IMR-90 (cell line): Measurements from ENCODE around the gene DIP2C. TPM values are rescaled to one million over a fixed set of nuclear protein-coding genes. Genes with fewer than 3 reads are reported as not detected.

Experiments
- ATAC-seq: fragments of 200-7000 bp; cut with Tn5 transposase; 2 replicates; pipeline ENCODE4 v1.9.1; 2020; ENCODE audit warnings: low read depth, mild to moderate bottlenecking, moderate library complexity
- BruUV-seq: library from RNA; stranded (reverse); fragments of 400-500 nt; replicated peaks from 2 replicates; lab custom pipeline; 2021; lab: Mats Ljungman, UMichigan
- CTCF ChIA-PET: fragments of 300-600 bp; formaldehyde crosslinking; extraction: SDS; loops from one replicate; lab custom pipeline; 2021; ENCODE audit warnings: antibody characterized with exemption; lab: Yijun Ruan, JAX
- POLR2A ChIA-PET: fragments of 300-600 bp; sonication (Branson Sonifier 250); formaldehyde crosslinking; loops from one replicate; lab custom pipeline; 2022; ENCODE audit warnings: antibody characterized with exemption; ENCODE audit not compliant: unreplicated experiment; lab: Charles Lee
- DNase-seq: peaks from one replicate; pipeline ENCODE4 v3.0.0; 2013
- H2AFZ ChIP-seq: replicated peaks from 2 replicates; pipeline ENCODE3; 2013; ENCODE audit warnings: low read length, mild to moderate bottlenecking; ENCODE audit not compliant: poor library complexity
- H2AK5ac ChIP-seq: 2 replicates; pipeline ENCODE4 v1.6.1; 2013; ENCODE audit warnings: low read depth, low read length, inconsistent platforms
- H2AK9ac ChIP-seq: replicated peaks from 2 replicates; pipeline ENCODE3; 2013; ENCODE audit warnings: mild to moderate bottlenecking, low read depth, low read length, moderate library complexity; ENCODE audit not compliant: poor library complexity
- H2BK120ac ChIP-seq: 2 replicates; pipeline ENCODE4 v1.6.1; 2013; ENCODE audit warnings: low read depth, low read length, inconsistent platforms
- H2BK15ac ChIP-seq: 3 replicates; pipeline ENCODE4 v1.6.1; 2013; ENCODE audit warnings: low read depth, low read length, inconsistent platforms
- H2BK20ac ChIP-seq: 2 replicates; pipeline ENCODE4 v1.6.1; 2013; ENCODE audit warnings: low read depth, mild to moderate bottlenecking, inconsistent platforms, low read length, moderate library complexity
- H2BK5ac ChIP-seq: 2 replicates; pipeline ENCODE4 v1.6.1; 2013; ENCODE audit warnings: mild to moderate bottlenecking, low read depth, low read length, inconsistent platforms; ENCODE audit not compliant: poor library complexity, severe bottlenecking
- H3K14ac ChIP-seq: replicated peaks from 2 replicates; pipeline ENCODE4 v1.6.1; 2013; ENCODE audit warnings: low read depth, low read length, inconsistent platforms
- H3K18ac ChIP-seq: 2 replicates; pipeline ENCODE4 v1.6.1; 2013; ENCODE audit warnings: low read depth, low read length, control low read depth
- H3K23ac ChIP-seq: 2 replicates; pipeline ENCODE4 v1.6.1; 2013; ENCODE audit warnings: low read depth, low read length, inconsistent platforms
- H3K27ac ChIP-seq: 2 replicates; pipeline ENCODE4 v1.5.1; 2013; ENCODE audit warnings: mild to moderate bottlenecking, control low read depth, low read length; ENCODE audit not compliant: insufficient read depth
- H3K27me3 ChIP-seq: 2 replicates; pipeline ENCODE4 v1.6.1; 2013; ENCODE audit warnings: low read length; ENCODE audit not compliant: control insufficient read depth, insufficient read depth
- H3K36me3 ChIP-seq: 2 replicates; pipeline ENCODE4 v1.6.1; 2013; ENCODE audit warnings: low read length, mixed read lengths; ENCODE audit not compliant: control insufficient read depth, insufficient read depth
- H3K4ac ChIP-seq: 2 replicates; pipeline ENCODE4 v1.6.1; 2013; ENCODE audit warnings: low read depth, low read length, inconsistent platforms
- H3K4me1 ChIP-seq: 2 replicates; pipeline ENCODE4 v1.6.1; 2013; ENCODE audit warnings: low read length, mixed read lengths; ENCODE audit not compliant: control insufficient read depth, insufficient read depth
- H3K4me2 ChIP-seq: 2 replicates; pipeline ENCODE4 v1.6.1; 2013; ENCODE audit warnings: low read depth, mild to moderate bottlenecking, control low read depth, low read length, moderate library complexity
- H3K4me3 ChIP-seq: 2 replicates; pipeline ENCODE4 v1.5.1; 2013; ENCODE audit warnings: low read depth, mild to moderate bottlenecking, control low read depth, low read length, moderate library complexity; ENCODE audit not compliant: insufficient read depth
- H3K56ac ChIP-seq: 2 replicates; pipeline ENCODE4 v1.6.1; 2013; ENCODE audit warnings: low read length, inconsistent platforms; ENCODE audit not compliant: insufficient read depth; ENCODE audit errors: extremely low read depth
- H3K79me1 ChIP-seq, 2 experiments: 2 replicates each; pipeline ENCODE4 v1.6.1; 2013; ENCODE audit warnings: low read length in 2 of 2, inconsistent platforms in 1 of 2, low read depth in 1 of 2
- H3K9ac ChIP-seq: 2 replicates; pipeline ENCODE4 v1.6.1; 2013; ENCODE audit warnings: low read depth, low read length, control low read depth
- H3K9me1 ChIP-seq: 2 replicates; pipeline ENCODE4 v1.6.1; 2013; ENCODE audit warnings: low read length, inconsistent platforms; ENCODE audit not compliant: insufficient read depth
- H3K9me3 ChIP-seq: 2 replicates; pipeline ENCODE4 v1.6.1; 2013; ENCODE audit warnings: low read length; ENCODE audit not compliant: control insufficient read depth, insufficient read depth
- H4K20me1 ChIP-seq: 2 replicates; pipeline ENCODE4 v1.6.1; 2013; ENCODE audit warnings: low read length, inconsistent platforms; ENCODE audit not compliant: insufficient read depth
- H4K5ac ChIP-seq: 2 replicates; pipeline ENCODE4 v1.6.1; 2013; ENCODE audit warnings: mild to moderate bottlenecking, low read depth, low read length, control low read depth
- H4K8ac ChIP-seq, 2 experiments: 2 replicates each; pipeline ENCODE4 v1.6.1; 2013; ENCODE audit warnings: low read depth in 2 of 2, low read length in 2 of 2, control low read depth in 1 of 2, inconsistent platforms in 1 of 2
- H4K91ac ChIP-seq: 2 replicates; pipeline ENCODE4 v1.6.1; 2013; ENCODE audit warnings: low read depth, low read length, inconsistent platforms; ENCODE audit not compliant: insufficient read depth
- BHLHE40 ChIP-seq: fragments of 150-350 bp; IDR thresholded peaks from 2 replicates; pipeline ENCODE4 v1.6.1; 2016; ENCODE audit warnings: mild to moderate bottlenecking, low read depth, low read length
- CEBPB ChIP-seq: IDR thresholded peaks from 2 replicates; pipeline ENCODE4 v1.6.1; 2012; ENCODE audit warnings: low read depth, low read length, improper control_type of control experiment
- CHD1 ChIP-seq: IDR thresholded peaks from 2 replicates; pipeline ENCODE4 v1.6.1; 2012; ENCODE audit warnings: low read depth, low read length, improper control_type of control experiment
- FOS ChIP-seq: fragments of 150-350 bp; IDR thresholded peaks from 2 replicates; pipeline ENCODE4 v1.6.1; 2016; ENCODE audit warnings: low read depth, low read length
- MAFK ChIP-seq: IDR thresholded peaks from 2 replicates; pipeline ENCODE4 v1.6.1; 2012; ENCODE audit warnings: low read depth, low read length, improper control_type of control experiment
- MAZ ChIP-seq: IDR thresholded peaks from 2 replicates; pipeline ENCODE4 v1.6.1; 2012; ENCODE audit warnings: low read depth, mild to moderate bottlenecking, low read length, improper control_type of control experiment, moderate library complexity, borderline replicate concordance
- MXI1 ChIP-seq: IDR thresholded peaks from 2 replicates; pipeline ENCODE4 v1.6.1; 2012; ENCODE audit warnings: low read depth, mild to moderate bottlenecking, low read length, moderate library complexity, borderline replicate concordance
- NFE2L2 ChIP-seq: fragments of 150-350 bp; IDR thresholded peaks from 2 replicates; pipeline ENCODE4 v1.6.1; 2016; ENCODE audit warnings: low read depth, mild to moderate bottlenecking, low read length
- POLR2A ChIP-seq: IDR thresholded peaks from 2 replicates; pipeline ENCODE4 v1.6.1; 2012; ENCODE audit warnings: mild to moderate bottlenecking, low read depth, low read length
- RAD21 ChIP-seq: IDR thresholded peaks from 2 replicates; pipeline ENCODE4 v1.6.1; 2012; ENCODE audit warnings: low read length, improper control_type of control experiment
- RCOR1 ChIP-seq: IDR thresholded peaks from 2 replicates; pipeline ENCODE4 v1.6.1; 2012; ENCODE audit warnings: mild to moderate bottlenecking, low read length, improper control_type of control experiment; ENCODE audit not compliant: insufficient replicate concordance
- RFX5 ChIP-seq: IDR thresholded peaks from 2 replicates; pipeline ENCODE4 v1.8.0; 2012; ENCODE audit warnings: low read depth, mild to moderate bottlenecking, low read length, moderate library complexity
- SMC3 ChIP-seq: fragments of 150-350 bp; IDR thresholded peaks from 2 replicates; pipeline ENCODE4 v1.6.1; 2016; ENCODE audit warnings: low read depth, mild to moderate bottlenecking, antibody characterized with exemption, low read length, moderate library complexity
- WGBS, 2 experiments: methylation state at CpG; one replicate each; pipeline versions ENCODE4 v1.1.5 to v1.1.7; 2013; ENCODE audit warnings: missing lambda C conversion rate in 2 of 2; ENCODE audit not compliant: insufficient read length in 1 of 2; ENCODE audit errors: extremely low coverage in 2 of 2; 5-methylcytosine and 5-hydroxymethylcytosine counted together
- dilution Hi-C: fragments of 300-500 bp; cut with HindIII; formaldehyde crosslinking; loops from one replicate; pipeline ENCODE4 v1.14.3; 2018; ENCODE audit warnings: low sequenced_read_pairs; ENCODE audit not compliant: unreplicated experiment
- in situ Hi-C: fragments of 300-500 bp; cut with MboI; formaldehyde crosslinking; loops from 3 replicates; pipeline ENCODE4 v1.14.3; 2019; ENCODE audit warnings: low sequenced_read_pairs, inconsistent platforms, mixed read lengths
- intact Hi-C: fragments of 100-400 bp; cut with micrococcal nuclease; formaldehyde crosslinking; loops from 2 replicates; pipeline ENCODE4 v1.10.0; 2022
- polyA plus RNA-seq, 3 experiments: library from polyadenylated mRNA; depleted of rRNA; stranded (reverse); fragments of >200 nt; gene quantifications; 2 replicates each; pipeline ENCODE4 v1.2.3, GENCODE V29; 2012; ENCODE audit warnings: low replicate concordance in 1 of 3
- total RNA-seq: library from RNA; depleted of rRNA; stranded (reverse); fragments of >200 nt; gene quantifications from 2 replicates; pipeline ENCODE4 v1.2.3, GENCODE V29; 2012
- TF ChIP-seq, protein P1 (sequence below): fragments of 150-350 bp; IDR thresholded peaks from 2 replicates; pipeline ENCODE4 v1.6.1; 2017; ENCODE audit warnings: mild to moderate bottlenecking, antibody characterized with exemption, low read length, low read depth
- TF ChIP-seq, protein P2 (sequence below): fragments of 150-350 bp; IDR thresholded peaks from 2 replicates; pipeline ENCODE4 v1.6.1; 2016; ENCODE audit warnings: low read depth, mild to moderate bottlenecking, low read length, moderate library complexity, borderline replicate concordance
- TF ChIP-seq, protein P3 (sequence below): conservative IDR thresholded peaks from 2 replicates; pipeline ENCODE4 v1.5.1; 2012; ENCODE audit warnings: mild to moderate bottlenecking, low read depth, low read length, improper control_type of control experiment

Gene DIP2C
- total and polyA plus RNA-seq, 2 of the 4 experiments (the other 2 are of a cell fraction), result 8.6 to 17.3 TPM

DNA sequence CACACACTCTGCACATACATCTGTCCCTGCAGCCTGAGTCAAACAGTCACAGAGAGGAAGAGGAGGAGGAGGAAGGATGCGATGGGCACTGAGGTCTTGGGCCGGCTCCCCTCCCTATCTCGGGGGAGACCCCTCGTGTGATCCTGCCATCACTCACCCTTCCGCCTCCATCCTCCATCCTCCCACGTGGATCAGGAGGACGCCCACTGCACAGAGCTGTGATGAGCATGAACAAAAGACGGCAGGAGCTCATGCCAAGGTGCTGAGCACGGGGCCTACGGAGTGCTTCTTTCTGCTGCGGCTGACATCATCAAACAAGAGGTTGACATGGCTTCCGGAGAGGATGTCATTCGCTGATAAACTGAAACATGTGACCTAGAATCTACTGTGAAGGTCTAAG, 68.0 kb downstream of the DIP2C start:
- WGBS, 2 experiments, result 88% methylated on average over 6 of the region's 13 CpGs; no CpG with 5 or more reads in 1 of the 2 experiments
- Histone ChIP-seq H3K27me3 (no peaks in the 10 kb centered on the region), H3K4ac (no peak overlapping the region), H3K56ac (no peak overlapping the region), H3K9ac (no peak overlapping the region), H3K4me1 (peaks cover 41% of the 10 kb centered on the region), H2AFZ (no peak overlapping the region), H4K5ac (no peak overlapping the region), H3K36me3 (peaks cover 2% of the 10 kb centered on the region; the same call in 1 of the 2 replicates), H3K18ac (no peak overlapping the region), H3K27ac (no peak overlapping the region), H2BK15ac (no peak overlapping the region), H3K14ac (no peak overlapping the region), H3K9me1 (peaks cover 42% of the 10 kb centered on the region), H3K4me2 (no peak overlapping the region), H2BK5ac (no peak overlapping the region), H2BK120ac (no peak overlapping the region), H4K8ac (no peak overlapping the region), H3K23ac (no peak overlapping the region), H3K9me3 (no peaks in the 10 kb centered on the region), H3K4me3 (no peak overlapping the region), H3K79me1 (peaks cover 34 to 98% of the 10 kb centered on the region in 2 experiments), H2AK9ac (no peak overlapping the region), H2BK20ac (no peak overlapping the region), H2AK5ac (no peak overlapping the region; the same call in 1 of the 2 replicates), H4K20me1 (peaks cover 79% of the 10 kb centered on the region), H4K91ac (no peak overlapping the region)
- no TSS peak for BruUV-seq
- in situ Hi-C loops, result no loop called here
- CTCF ChIA-PET, result no interaction called here
- dilution Hi-C loops, result no loop called here
- intact Hi-C loops, result no loop called here
- DNase-seq, result no peak
- POLR2A ChIA-PET, result no interaction called here
- TF ChIP-seq RAD21, result no peak
- no peak for TF ChIP-seq CHD1
- no peak for TF ChIP-seq NFE2L2
- no peak for TF ChIP-seq MAFK
- no peak for TF ChIP-seq MAZ
- no peak for TF ChIP-seq RCOR1
- TF ChIP-seq, protein P1, sequence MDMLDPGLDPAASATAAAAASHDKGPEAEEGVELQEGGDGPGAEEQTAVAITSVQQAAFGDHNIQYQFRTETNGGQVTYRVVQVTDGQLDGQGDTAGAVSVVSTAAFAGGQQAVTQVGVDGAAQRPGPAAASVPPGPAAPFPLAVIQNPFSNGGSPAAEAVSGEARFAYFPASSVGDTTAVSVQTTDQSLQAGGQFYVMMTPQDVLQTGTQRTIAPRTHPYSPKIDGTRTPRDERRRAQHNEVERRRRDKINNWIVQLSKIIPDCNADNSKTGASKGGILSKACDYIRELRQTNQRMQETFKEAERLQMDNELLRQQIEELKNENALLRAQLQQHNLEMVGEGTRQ, result no peak
- no peak for TF ChIP-seq CEBPB
- no peak for TF ChIP-seq MXI1
- no peak for TF ChIP-seq BHLHE40
- no peak for TF ChIP-seq POLR2A
- TF ChIP-seq RFX5, result no peak
- TF ChIP-seq SMC3, result no peak
- TF ChIP-seq, protein P2, sequence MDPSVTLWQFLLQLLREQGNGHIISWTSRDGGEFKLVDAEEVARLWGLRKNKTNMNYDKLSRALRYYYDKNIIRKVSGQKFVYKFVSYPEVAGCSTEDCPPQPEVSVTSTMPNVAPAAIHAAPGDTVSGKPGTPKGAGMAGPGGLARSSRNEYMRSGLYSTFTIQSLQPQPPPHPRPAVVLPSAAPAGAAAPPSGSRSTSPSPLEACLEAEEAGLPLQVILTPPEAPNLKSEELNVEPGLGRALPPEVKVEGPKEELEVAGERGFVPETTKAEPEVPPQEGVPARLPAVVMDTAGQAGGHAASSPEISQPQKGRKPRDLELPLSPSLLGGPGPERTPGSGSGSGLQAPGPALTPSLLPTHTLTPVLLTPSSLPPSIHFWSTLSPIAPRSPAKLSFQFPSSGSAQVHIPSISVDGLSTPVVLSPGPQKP, result no peak
- TF ChIP-seq FOS, result no peak
- TF ChIP-seq, protein P3, sequence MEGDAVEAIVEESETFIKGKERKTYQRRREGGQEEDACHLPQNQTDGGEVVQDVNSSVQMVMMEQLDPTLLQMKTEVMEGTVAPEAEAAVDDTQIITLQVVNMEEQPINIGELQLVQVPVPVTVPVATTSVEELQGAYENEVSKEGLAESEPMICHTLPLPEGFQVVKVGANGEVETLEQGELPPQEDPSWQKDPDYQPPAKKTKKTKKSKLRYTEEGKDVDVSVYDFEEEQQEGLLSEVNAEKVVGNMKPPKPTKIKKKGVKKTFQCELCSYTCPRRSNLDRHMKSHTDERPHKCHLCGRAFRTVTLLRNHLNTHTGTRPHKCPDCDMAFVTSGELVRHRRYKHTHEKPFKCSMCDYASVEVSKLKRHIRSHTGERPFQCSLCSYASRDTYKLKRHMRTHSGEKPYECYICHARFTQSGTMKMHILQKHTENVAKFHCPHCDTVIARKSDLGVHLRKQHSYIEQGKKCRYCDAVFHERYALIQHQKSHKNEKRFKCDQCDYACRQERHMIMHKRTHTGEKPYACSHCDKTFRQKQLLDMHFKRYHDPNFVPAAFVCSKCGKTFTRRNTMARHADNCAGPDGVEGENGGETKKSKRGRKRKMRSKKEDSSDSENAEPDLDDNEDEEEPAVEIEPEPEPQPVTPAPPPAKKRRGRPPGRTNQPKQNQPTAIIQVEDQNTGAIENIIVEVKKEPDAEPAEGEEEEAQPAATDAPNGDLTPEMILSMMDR, result no peak
- ATAC-seq, result no peak
